HG02938 (cell line): ENCODE measurements around the gene IQSEC3.
A peak's percentile ranks its signal among the peaks of the same experiment; 100 is the strongest.
"Not testable (repeated sequence)": the region's sequence is repeated elsewhere in the genome, so short reads cannot be mapped to it uniquely, and the experiment has no call there.

ENCODE experiments used
- ATAC-seq: cut with Tn5 transposase; IDR thresholded peaks from one replicate; pipeline ENCODE4 v1.9.1; 2021; ENCODE audit warnings: mild to moderate bottlenecking, moderate library complexity; ENCODE audit not compliant: unreplicated experiment

Gene IQSEC3

GRCh38 chr12:77769-78383, 11.3 kb downstream of the IQSEC3 start:
- ATAC-seq, result not testable (repeated sequence)

DNA sequence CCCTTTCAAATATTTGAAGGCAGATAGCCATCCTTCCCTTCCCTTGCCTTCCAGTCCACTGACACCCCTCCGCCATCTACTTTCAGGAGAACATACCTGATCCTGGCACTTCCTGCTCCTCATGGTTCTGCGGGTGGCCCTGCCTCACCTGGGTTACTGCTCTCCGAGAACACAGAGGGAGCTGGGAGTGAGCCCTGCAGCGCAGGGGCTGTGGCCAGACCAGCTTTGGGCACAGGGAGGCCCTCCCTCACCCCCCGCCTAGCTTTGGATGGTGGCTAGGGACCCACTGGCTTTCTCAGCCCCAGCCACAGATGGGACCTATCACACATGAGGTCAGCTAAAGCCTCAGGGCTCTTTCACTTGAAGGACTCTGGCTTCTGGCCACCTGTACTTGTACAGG, 12.4 kb downstream of the IQSEC3 start:
- ATAC-seq, result no peak

- ATAC-seq, result no peak
Measured at GRCh38 chr12:80681-81190, 14.2 kb downstream of the IQSEC3 start.

- no peak for ATAC-seq
Measured at GRCh38 chr12:82740-83139, 16.2 kb downstream of the IQSEC3 start.

DNA sequence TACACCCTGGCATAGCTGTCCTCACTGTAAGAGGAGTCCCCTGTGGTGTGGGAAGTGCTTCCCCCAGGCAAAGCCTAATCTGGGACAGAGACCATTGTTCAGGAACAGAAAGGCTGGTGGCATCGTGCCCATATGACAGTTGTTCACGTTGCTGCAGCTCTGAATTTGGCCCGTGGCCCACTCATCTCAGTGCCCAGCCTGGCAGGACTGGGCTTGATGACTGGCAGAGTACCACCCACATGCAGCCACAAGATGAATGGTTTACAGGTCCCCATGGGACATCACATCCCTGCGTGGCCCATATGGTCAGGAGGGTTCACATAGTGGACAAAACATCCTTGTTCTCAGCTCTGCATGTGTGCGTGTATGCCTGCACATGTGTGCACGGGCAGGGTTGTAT, 17.5 kb downstream of the IQSEC3 start:
- no peak for ATAC-seq

- no peak for ATAC-seq
Measured at GRCh38 chr12:85191-85666, 18.7 kb downstream of the IQSEC3 start.

GRCh38 chr12:87315-87714, 20.7 kb downstream of the IQSEC3 start:
- ATAC-seq, result no peak

DNA sequence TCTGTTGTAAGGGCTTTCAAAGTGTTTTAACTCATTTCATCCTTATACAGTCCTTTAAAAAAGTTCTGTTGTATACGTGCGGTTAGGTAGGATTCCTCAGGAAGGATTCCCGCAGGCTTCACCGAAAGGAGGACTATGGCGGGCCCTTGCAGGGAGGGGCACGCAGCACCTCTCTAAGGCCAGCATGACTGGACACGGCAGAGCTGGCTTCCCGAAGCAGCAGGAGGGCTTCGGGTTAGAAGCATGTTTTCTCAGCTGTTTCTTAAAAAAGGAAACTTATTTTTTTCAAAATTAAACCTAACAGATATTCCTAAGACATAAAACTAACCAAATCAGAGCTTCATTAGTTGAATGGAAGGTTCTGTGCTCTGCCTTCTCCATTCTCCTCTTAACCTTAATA, 21.3 kb downstream of the IQSEC3 start:
- ATAC-seq, result no peak

- ATAC-seq, result no peak
Measured at GRCh38 chr12:89653-90052, 23.1 kb downstream of the IQSEC3 start.

- ATAC-seq, result no peak
Measured at GRCh38 chr12:91213-91612, 24.6 kb downstream of the IQSEC3 start.

GRCh38 chr12:93266-94005, 26.9 kb downstream of the IQSEC3 start:
- ATAC-seq, result no peak

- ATAC-seq, result no peak
Measured at GRCh38 chr12:96543-96942, 30.0 kb downstream of the IQSEC3 start.

GRCh38 chr12:98924-99352, 32.4 kb downstream of the IQSEC3 start:
- no peak for ATAC-seq

GRCh38 chr12:99605-100004, 33.0 kb downstream of the IQSEC3 start:
- ATAC-seq, result no peak

DNA sequence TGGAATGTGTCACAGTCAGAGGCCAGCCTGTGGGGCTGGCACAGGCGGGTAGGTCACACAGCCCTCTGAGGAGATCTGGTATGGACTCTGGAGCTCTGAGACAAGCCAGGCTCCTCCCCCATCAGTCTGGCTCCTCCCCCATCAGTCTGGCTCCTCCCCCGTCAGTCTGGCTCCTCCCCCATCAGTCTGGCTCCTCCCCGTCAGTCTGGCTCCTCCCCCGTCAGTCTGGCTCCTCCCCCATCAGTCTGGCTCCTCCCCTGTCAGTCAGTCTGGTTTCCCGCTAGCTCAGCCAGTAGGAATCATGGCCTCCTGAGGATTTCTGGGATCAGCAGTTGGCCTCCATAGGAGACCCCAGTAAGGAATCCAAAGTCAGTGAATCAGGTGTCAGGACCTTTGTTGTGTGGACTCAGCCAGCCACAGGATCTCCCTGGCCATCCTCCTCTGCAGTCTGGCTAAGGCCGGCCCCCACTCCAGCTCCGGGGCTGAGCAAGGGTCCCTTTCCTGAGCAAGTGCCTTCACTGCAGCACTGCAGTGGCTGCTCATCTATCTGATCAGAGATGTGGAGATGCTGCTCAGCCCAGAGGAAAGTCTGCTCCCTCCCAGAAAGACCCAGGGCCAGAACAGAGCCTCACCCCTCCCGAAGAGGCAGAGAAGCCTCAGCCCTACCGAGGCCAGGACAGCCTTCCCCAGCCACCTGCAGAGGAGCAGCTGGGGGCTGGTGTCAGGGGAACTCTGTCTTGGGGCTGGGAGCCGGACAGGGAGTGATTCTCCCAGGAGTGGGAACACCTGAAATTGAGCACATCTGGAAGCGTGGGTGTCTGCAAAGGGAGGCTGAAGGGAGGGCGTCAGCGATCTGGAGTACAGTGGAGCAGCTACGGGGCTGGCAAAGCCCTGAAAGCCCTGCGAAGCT, 35.7 kb downstream of the IQSEC3 start:
- no peak for ATAC-seq

- no peak for ATAC-seq
Measured at GRCh38 chr12:102879-103168, 36.3 kb downstream of the IQSEC3 start.

GRCh38 chr12:103169-103981, 36.8 kb downstream of the IQSEC3 start:
- ATAC-seq, result no peak

- ATAC-seq, result no peak
Measured at GRCh38 chr12:104551-105081, 38.0 kb downstream of the IQSEC3 start.

- peak; percentile 12 for ATAC-seq
Measured at GRCh38 chr12:105696-106095, 39.1 kb downstream of the IQSEC3 start.

GRCh38 chr12:106118-106591, 39.6 kb downstream of the IQSEC3 start:
- ATAC-seq, result peak; percentile 85
